ENCODE results near the gene RCE1.

RCE1 gene

DNA sequence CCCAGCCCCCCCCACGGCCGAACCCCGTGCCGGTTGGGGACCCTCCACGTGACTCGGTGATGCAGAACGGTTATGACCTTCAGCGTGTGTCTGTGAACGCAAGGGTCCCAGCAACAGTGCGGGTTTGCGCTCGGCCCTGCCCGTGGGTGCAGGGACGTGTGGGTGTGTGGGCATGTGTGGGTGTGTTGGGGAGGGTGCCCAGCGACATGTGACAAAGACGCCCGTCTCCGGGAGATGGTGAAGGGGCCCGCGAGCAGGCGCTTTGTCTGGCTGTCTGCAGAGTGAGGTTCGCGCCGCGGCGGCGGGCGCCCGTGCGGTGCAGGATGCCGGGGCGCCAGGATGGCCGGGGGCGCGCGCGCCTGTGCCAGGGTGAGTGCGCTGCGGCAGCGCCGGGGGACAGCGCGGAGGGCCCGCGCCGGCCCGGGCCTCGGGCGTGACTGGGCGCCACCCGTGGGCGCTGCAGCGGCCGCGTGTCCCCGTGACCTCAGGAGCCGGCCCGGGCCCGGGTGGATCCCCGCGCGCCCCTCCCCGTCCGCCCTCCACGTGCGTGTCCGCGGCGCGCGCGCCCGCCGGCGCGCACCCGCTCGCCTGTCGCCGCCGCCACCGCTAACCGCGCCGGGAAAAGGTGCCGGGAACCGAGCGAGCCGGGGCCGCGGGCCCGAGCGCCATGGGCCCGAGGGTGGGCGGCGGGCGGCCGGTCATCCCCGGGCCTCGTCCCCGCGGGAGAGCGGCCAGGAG, 13.4 kb downstream of the RCE1 start, which contains the start of gene LRFN4:
LRFN4 (plus strand) TSS at position 569 of the 738 bp plus-strand sequence. CDS start 681 bp downstream, outside the sequence.
- peak within 1 kb of the TSS; percentile 67 for H3K27ac ChIP-seq
- no peak for DNase-seq (ENCODE audit: low read depth, low spot score)

DNA sequence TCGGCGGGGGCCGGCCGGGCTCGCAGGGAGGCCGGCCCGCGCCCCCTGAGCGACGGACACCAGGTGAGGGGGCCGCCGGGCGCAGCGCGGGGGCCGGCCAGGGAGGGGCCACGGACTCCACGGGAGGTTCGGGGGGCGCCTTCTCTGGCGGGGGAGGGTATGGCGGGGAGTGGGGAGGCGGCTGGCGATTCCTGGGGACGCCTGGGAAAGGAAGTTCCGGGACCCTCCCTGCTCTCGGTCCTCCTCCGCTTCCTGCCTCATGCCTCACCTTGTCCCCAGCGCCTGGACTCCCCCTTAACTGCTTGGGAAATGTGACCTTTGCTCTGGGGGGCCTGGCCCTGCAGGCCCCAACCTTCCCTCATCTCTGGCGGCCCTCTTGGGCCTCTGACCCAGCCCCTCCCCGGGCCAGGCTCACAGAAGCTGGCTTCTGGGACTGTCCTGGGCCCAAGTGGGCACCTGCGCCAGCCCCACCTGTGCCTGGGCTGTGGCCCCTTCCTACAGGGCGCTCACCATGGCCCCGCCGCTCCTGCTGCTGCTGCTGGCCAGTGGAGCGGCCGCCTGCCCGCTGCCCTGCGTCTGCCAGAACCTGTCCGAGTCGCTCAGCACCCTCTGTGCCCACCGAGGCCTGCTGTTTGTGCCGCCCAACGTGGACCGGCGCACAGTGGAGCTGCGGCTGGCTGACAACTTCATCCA, 14.1 kb downstream of the RCE1 start:
- peak overlapping the region; percentile 67 for H3K27ac ChIP-seq
- no peak for DNase-seq (ENCODE audit: low read depth, low spot score)

DNA sequence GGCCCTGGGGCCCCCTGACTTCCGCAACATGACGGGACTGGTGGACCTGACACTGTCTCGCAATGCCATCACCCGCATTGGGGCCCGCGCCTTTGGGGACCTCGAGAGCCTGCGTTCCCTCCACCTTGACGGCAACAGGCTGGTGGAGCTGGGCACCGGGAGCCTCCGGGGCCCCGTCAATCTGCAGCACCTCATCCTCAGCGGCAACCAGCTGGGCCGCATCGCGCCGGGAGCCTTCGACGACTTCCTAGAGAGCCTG, 14.6 kb downstream of the RCE1 start:
- DNase-seq (ENCODE audit: low read depth, low spot score): no peak
- no peak overlapping the region for H3K27ac ChIP-seq

DNA sequence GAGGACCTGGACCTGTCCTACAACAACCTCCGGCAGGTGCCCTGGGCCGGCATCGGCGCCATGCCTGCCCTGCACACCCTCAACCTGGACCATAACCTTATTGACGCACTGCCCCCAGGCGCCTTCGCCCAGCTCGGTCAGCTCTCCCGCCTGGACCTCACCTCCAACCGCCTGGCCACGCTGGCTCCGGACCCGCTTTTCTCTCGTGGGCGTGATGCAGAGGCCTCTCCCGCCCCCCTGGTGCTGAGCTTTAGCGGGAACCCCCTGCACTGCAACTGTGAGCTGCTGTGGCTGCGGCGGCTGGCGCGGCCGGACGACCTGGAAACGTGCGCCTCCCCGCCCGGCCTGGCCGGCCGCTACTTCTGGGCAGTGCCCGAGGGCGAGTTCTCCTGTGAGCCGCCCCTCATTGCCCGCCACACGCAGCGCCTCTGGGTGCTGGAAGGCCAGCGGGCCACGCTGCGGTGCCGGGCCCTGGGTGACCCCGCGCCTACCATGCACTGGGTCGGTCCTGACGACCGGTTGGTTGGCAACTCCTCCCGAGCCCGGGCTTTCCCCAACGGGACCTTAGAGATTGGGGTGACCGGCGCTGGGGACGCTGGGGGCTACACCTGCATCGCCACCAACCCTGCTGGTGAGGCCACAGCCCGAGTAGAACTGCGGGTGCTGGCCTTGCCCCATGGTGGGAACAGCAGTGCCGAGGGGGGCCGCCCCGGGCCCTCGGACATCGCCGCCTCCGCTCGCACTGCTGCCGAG, 15.1 kb downstream of the RCE1 start:
- DNase-seq (ENCODE audit: low read depth, low spot score): no peak

GRCh38 chr11:66858939-66859685, 15.9 kb downstream of the RCE1 start:
- no peak overlapping the region for H3K27ac ChIP-seq
- no peak for DNase-seq (ENCODE audit: low read depth, low spot score)

More for the DNA sequence above, 15.1 kb downstream of the RCE1 start:
- no peak overlapping the region for H3K27ac ChIP-seq

GRCh38 chr11:66859686-66860448, 16.6 kb downstream of the RCE1 start:
- H3K27ac ChIP-seq: no peak overlapping the region
- DNase-seq (ENCODE audit: low read depth, low spot score): no peak

- no peak for DNase-seq (ENCODE audit: low read depth, low spot score)
- no peak overlapping the region for H3K27ac ChIP-seq
Measured at GRCh38 chr11:66860449-66860831, 17.2 kb downstream of the RCE1 start.

DNA sequence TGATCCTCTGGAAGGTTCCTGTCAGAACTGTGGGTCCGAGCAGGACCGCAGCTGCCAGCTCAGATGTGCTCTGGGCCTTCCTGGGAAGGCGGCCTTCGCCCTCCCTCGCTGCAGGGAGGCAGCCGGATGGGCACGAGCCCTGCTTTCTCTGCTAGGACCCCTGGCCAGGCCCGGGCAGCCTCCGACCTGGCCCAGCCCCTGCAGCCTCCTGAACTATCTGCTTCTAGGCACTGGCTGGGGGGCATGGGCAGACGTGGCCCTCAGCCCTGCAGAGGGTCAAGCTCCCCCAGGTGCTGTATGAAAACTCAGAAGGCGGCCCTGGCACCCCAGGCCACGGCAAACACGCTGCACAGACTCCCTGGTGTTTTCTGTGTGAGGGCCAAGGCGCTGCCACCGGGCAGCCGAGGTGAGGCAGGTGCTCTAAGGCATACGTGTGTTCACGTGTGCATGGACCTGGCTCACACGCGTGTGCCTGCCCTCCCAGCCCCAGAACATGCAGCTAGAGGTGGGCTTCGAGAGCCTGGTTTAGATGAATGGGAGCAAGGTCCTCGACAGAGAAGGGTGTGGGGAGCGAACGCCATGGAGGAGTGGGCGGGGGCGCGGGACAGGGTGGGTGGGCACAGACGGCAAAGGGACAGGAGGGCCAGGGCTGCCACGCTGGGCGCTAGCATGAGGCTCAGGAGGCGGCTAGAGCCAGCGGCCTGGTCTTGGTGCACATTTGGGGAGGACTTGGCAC, 18.0 kb downstream of the RCE1 start:
- no peak for DNase-seq (ENCODE audit: low read depth, low spot score)
- H3K27ac ChIP-seq: no peak overlapping the region

DNA sequence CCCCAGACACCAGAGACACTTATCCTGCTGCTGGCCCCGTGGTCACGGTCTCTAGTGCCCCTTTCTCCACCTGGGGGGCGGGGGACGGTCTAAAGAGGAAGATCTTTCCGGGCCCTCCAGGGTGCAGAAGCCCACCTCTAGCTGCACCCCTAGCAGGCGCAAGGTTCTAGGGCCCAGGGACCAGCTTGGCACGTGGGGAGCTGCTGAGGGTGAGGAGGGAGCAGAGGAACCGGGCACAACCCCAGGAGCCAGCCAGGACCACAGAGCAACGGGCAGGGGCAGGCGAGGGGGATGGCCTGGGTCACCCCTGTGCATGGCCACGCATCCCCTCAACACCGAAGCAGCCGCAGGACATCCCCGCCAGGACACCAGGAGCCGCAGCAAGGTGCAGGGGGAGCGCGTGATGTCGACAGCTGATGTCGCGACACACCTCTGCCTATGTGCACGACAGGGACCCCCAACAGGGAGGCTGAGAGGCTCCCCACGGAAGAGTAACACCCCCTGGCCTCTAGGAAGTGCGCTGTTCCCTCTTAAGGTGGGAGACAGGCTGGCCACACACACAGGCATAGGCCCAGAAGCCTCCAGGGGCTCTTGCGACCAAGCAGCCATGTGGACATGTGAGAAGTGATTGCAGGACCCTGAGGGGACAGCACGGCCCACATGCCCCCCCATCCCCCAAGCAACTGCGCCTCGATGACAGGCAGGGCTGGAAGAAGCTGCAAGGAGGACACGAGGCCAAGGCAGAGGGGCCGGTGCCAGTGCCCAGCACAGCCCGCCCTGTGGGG, 18.7 kb downstream of the RCE1 start:
- no peak overlapping the region for H3K27ac ChIP-seq
- DNase-seq (ENCODE audit: low read depth, low spot score): no peak

DNA sequence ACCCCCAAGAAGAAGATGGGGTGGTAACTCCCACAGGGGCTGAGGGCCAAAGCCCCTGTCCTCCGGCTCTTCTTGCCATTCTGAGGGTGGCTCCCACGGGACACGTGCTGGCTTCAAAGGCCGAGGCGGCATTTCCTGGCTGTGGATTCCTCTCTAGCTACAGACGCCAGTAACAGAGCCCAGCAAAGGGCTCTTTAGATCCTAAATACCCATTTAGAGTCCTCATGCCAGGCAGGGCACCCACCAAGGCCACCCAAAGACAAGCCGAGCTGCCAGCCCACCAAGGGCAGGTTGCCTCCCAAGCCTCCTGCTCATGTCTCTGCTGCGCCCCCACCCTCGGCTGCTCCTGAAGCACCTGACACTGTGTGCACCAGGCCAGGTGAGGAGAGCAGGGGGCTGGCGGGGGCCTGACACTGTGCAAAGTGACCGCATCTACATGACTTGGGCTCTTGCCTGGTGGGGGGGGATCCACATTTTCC, 19.4 kb downstream of the RCE1 start:
- no peak for DNase-seq (ENCODE audit: low read depth, low spot score)
- no peak overlapping the region for H3K27ac ChIP-seq

DNA sequence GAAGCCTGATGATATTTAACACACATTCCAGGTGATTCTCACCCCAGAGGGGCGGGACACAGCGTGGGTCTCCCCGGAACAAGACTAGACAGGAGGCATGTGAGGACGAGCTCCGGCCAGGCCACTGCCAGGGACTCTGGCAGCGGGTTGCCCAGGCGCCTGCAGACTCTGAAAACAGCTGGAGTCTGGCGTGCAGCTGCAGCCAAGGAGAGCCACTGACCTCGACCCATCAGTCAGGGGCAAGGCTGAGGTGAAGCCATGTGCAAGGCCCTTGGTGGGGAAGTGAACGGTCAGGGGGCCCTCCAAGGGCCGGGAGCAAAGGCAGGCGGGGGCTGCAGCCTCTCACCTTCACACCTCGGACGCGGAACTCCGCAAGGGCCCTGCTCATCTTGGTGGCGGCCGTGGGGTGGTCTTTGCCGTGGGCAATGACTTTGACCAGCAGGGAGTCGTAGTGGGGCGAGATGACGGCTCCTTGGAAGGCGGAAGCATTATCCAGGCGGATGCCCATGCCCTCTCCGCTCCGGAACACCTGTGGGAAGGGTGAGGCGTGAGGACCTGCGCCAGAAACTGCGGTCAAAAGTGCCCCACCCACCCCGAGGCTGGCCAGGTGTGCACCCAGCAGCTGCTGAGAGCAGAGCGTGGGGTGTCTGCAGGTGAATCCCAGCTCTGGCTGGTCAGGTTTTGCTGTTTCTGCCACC, 20.3 kb downstream of the RCE1 start:
- DNase-seq (ENCODE audit: low read depth, low spot score): no peak
- H3K27ac ChIP-seq: no peak overlapping the region

GRCh38 chr11:66864172-66864901, 21.1 kb downstream of the RCE1 start:
- H3K27ac ChIP-seq: no peak overlapping the region
- no peak for DNase-seq (ENCODE audit: low read depth, low spot score)

DNA sequence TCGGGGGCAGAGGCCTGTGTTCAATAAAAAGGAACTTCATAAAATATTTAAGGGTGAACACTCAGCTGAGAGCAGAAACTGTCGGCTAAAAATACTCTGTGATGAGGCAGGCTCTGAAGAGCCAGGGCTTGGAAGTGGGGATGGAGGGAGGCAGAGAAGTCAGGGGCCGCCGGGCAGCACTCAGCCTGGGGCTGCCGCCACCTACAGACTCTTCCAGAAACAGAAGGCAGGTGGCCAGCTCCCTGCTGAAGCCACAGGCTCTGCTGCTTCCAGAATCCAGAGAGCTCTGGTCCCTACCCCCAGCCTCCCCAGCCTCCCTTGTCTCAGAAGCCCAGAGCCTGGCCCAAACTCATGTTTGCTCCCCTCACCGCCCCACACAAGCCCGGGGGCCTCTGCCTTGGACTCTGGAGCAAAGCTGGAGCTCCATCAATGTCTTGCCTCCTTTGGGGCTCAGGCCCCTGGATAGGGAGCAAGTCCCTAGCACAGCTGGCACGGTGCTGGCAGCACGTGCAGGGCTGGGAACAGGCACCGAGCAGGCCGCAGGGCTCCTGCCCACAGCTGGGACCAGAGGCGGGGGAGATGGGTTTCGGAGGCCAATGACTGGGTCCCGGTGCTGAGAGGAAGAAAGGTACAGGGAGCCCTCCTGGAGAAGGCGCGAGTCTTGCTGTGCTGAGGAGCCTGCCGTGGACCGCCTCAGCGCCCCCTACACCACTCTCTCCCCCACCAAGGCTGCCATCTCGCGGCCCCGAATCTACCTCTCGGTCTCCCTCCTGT, 21.9 kb downstream of the RCE1 start:
- H3K27ac ChIP-seq: no peak overlapping the region

GRCh38 chr11:66866007-66866406, 22.8 kb downstream of the RCE1 start:
- no peak for DNase-seq (ENCODE audit: low read depth, low spot score)
- H3K27ac ChIP-seq: no peak overlapping the region

More for the DNA sequence above, 21.9 kb downstream of the RCE1 start:
- no peak for DNase-seq (ENCODE audit: low read depth, low spot score)

- no peak overlapping the region for H3K27ac ChIP-seq
- DNase-seq (ENCODE audit: low read depth, low spot score): no peak
Measured at GRCh38 chr11:66866511-66866986, 23.3 kb downstream of the RCE1 start.

- no peak for DNase-seq (ENCODE audit: low read depth, low spot score)
- no peak overlapping the region for H3K27ac ChIP-seq
Measured at GRCh38 chr11:66867425-66868040, 24.3 kb downstream of the RCE1 start.

Measured in epithelial cell of prostate (primary cell).